Activated CD4-positive, alpha-beta T cell treated with anti-CD3 and anti-CD28 coated beads for 36 hours (primary cell): ENCODE data around the gene GLDN. TPM values are rescaled to one million over a fixed set of nuclear protein-coding genes. Genes with fewer than 3 reads are reported as not detected.

Experiments used
- ATAC-seq: fragments of 200-7000 bp; cut with Tn5 transposase; one replicate; pipeline ENCODE4 v1.10.0; 2021; ENCODE audit warnings: mild to moderate bottlenecking, moderate library complexity
- CTCF ChIA-PET: fragments of 350-600 bp; sonication (Branson Sonifier 250); formaldehyde crosslinking; loops from one replicate; lab custom pipeline; 2021; ENCODE audit warnings: antibody characterized with exemption; lab: Charles Lee
- POLR2A ChIA-PET: fragments of 350-600 bp; sonication (Branson Sonifier 250); formaldehyde crosslinking; loops from one replicate; lab custom pipeline; 2021; ENCODE audit warnings: antibody characterized with exemption, inconsistent platforms; lab: Charles Lee
- DNase-seq: peaks from one replicate; pipeline ENCODE4 v3.0.0-alpha.2; 2020
- H3K27ac Mint-ChIP-seq: one replicate; pipeline ENCODE4 v1.8.0; 2021; ENCODE audit warnings: mixed read lengths
- H3K27me3 Mint-ChIP-seq: one replicate; pipeline ENCODE4 v1.8.0; 2021; ENCODE audit warnings: mixed read lengths
- H3K36me3 Mint-ChIP-seq: one replicate; pipeline ENCODE4 v1.8.0; 2021; ENCODE audit warnings: low read depth, mixed read lengths
- H3K4me1 Mint-ChIP-seq: one replicate; pipeline ENCODE4 v1.8.0; 2021; ENCODE audit warnings: mixed read lengths
- H3K4me3 Mint-ChIP-seq: one replicate; pipeline ENCODE4 v1.8.0; 2021; ENCODE audit warnings: mild to moderate bottlenecking, moderate library complexity, mixed read lengths
- H3K9me3 Mint-ChIP-seq: one replicate; pipeline ENCODE4 v1.8.0; 2021; ENCODE audit warnings: low read depth, mixed read lengths
- intact Hi-C, 2 experiments: fragments of 100-400 bp; cut with DNase I in 1 of 2; cut with micrococcal nuclease in 1 of 2; formaldehyde crosslinking; loops; one replicate each; pipeline versions ENCODE4 v1.14.2 to v1.15.1; 2022 to 2024; cut with DNase I, micrococcal nuclease
- total RNA-seq, 2 experiments: library from RNA; stranded (reverse); gene quantifications; one replicate each; pipeline ENCODE4 v1.2.3, GENCODE V29; 2021

GLDN gene
- total RNA-seq, 2 experiments from 2014 or later, result not detected

DNA sequence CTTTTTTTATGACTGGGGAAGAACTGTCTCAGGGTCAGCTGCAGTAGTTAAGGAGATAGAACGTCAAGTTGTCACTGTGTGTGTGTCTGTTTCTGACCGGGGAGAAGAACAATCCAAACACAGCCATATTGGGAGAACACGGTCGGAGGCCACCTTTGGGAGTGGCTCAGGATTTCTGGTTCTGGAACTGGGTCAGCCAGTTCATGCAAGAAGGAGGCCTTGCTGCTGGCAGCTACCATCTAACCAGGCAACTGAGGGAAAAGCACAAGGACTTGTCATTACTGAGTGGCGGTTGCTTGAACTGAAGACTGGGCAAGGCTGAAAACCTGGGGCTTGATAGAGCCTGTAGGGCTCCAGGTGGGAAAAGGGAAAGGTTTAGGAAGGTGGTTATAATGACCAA is 24.6 kb downstream of the GLDN start:
- DNase-seq (no peak), ATAC-seq (no peak)
- no peak overlapping the region for H3K4me3 Mint-ChIP-seq
- no peaks in the 10 kb centered on the region for H3K4me1 Mint-ChIP-seq
- ChIA-PET POLR2A (no interaction called here), CTCF (interaction anchor here (1.3 kb wide), 1 partner anchor 203 kb away, joined by 4 read pairs; no protein-coding TSS in a partner anchor)
- no peaks in the 10 kb centered on the region for H3K36me3 Mint-ChIP-seq
- no peaks in the 10 kb centered on the region for H3K27me3 Mint-ChIP-seq
- intact Hi-C loops, result no loop called here
- no peak overlapping the region for H3K27ac Mint-ChIP-seq
- no peaks in the 10 kb centered on the region for H3K9me3 Mint-ChIP-seq

DNA sequence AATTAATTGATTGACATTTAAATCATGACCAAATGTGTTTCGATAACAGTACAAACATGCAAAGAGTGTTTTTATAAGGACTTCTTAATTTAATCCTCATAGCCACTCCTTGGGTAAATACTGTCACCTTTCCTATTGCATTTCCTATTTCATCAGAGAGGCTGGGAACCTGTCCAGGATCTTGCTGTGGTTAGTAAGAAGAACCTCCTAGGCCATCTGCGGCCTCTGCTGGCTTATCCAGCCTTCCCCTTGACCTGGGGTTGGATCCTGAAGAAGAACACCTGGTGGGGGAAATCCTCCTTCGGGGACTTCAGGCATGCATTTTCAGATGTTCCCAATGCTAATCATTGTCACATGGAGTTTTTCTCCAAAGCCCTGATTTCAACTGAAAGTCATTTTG is 25.5 kb downstream of the GLDN start:
- intact Hi-C loops, result no loop called here
- no peaks in the 10 kb centered on the region for H3K9me3 Mint-ChIP-seq
- ChIA-PET CTCF (no interaction called here), POLR2A (no interaction called here)
- H3K27ac Mint-ChIP-seq, result no peak overlapping the region
- ATAC-seq (no peak), DNase-seq (no peak)
- no peak overlapping the region for H3K4me3 Mint-ChIP-seq
- no peaks in the 10 kb centered on the region for H3K4me1 Mint-ChIP-seq
- H3K27me3 Mint-ChIP-seq, result no peaks in the 10 kb centered on the region
- no peaks in the 10 kb centered on the region for H3K36me3 Mint-ChIP-seq

DNA sequence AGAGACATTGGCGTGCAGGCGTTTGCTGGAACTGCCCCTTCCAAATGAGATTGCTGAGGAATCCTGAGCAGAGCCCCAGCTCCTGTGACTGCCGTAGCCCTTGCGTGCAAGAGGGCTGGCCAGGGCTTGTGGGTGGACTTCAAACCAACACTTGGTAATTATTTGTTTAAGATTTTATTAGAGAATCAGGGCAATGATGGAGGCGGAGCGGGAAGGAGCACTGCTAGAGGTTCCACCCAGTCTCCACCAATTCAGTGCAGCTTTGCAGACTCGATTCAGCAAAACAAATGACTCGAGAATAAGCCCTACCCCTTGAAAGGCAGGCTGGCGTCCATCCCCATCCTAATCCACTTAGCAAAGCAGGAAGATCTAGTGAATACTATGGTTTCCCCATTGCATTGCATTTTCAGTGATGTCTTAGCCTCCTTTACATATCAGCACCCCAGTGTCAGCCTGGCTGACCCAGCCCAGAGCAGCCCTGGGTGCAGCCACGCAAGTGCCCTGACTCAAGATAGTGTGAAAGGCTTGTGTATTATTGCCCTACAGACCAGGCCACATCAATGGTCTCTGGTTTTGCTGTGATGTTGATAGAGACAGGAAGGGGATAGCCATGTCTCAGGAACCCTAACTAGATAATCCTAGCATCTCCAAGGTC is 26.0 kb downstream of the GLDN start:
- CTCF ChIA-PET, result no interaction called here
- intact Hi-C loops, result no loop called here
- no peak for ATAC-seq
- no peak for DNase-seq
- H3K27ac Mint-ChIP-seq, result no peak overlapping the region
- H3K36me3 Mint-ChIP-seq, result no peaks in the 10 kb centered on the region
- no peaks in the 10 kb centered on the region for H3K4me1 Mint-ChIP-seq
- H3K9me3 Mint-ChIP-seq, result no peaks in the 10 kb centered on the region
- no peaks in the 10 kb centered on the region for H3K27me3 Mint-ChIP-seq
- POLR2A ChIA-PET, result no interaction called here
- no peak overlapping the region for H3K4me3 Mint-ChIP-seq

DNA sequence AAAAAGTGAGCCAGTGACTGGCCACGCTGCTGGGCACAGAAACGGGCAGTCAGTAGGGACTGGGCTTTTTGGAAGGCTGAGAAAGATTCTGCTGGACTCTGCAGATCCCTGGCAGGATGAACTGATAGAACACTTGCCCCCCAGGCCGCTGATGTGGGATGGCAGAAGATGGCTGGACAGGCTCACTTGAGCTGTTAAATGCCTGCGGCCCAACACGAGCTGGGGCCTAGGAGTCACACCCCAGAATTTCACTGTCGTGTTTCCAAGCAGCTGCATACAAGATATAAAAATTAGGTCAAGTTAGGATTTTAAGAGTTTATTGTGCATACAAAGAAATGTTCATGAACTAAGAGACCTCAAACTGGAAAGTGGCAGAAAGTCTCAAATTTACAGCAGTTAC is 26.9 kb downstream of the GLDN start:
- no peaks in the 10 kb centered on the region for H3K4me1 Mint-ChIP-seq
- no peak for ATAC-seq
- no peaks in the 10 kb centered on the region for H3K9me3 Mint-ChIP-seq
- CTCF ChIA-PET, result interaction anchor here (1.0 kb wide), 1 partner anchor 32 kb away, joined by 3 read pairs; no protein-coding TSS in a partner anchor
- no peaks in the 10 kb centered on the region for H3K36me3 Mint-ChIP-seq
- H3K4me3 Mint-ChIP-seq, result no peak overlapping the region
- no peak for DNase-seq
- intact Hi-C loops, result no loop called here
- POLR2A ChIA-PET, result no interaction called here
- no peak overlapping the region for H3K27ac Mint-ChIP-seq
- no peaks in the 10 kb centered on the region for H3K27me3 Mint-ChIP-seq

DNA sequence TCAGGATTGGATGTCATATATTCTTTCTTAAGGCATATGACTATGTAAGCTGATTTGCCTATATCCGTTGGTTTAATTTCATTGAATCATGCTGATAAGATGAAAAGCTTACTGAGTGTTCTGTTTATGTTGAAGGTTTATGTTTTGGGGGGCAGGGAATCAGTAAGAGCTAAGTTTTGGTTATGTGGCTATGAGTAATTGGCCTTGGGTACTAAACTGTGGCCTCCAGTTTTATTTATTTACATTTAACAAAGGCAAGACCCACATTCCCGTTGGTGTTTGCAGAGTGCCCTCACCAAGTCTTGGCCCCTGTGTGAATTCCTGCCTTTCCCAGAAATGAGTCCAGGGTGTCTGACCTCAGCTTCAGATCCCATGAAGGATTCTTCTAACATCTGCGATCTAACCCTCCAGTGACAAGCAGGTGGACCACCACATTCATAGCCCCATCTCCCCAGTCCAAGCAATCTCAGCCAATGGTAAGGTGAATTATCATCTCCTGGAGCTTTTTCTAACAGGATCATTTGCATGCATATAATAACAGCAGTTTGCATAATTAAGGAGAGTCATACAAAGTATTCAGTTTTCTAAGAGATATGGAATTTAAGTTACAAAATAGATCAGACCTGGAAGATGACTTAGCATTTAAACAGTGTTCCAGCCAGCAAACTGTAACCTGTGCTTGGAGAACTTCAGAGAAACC is 27.4 kb downstream of the GLDN start:
- H3K27ac Mint-ChIP-seq, result no peak overlapping the region
- intact Hi-C loops, result no loop called here
- no peaks in the 10 kb centered on the region for H3K4me1 Mint-ChIP-seq
- no peaks in the 10 kb centered on the region for H3K27me3 Mint-ChIP-seq
- no peaks in the 10 kb centered on the region for H3K36me3 Mint-ChIP-seq
- ATAC-seq (no peak), DNase-seq (no peak)
- H3K4me3 Mint-ChIP-seq, result no peak overlapping the region
- ChIA-PET POLR2A (no interaction called here), CTCF (interaction anchor here (1.0 to 1.5 kb wide), 2 partner anchors 11 to 31 kb away, joined by 3 to 8 read pairs; no protein-coding TSS in a partner anchor)
- H3K9me3 Mint-ChIP-seq, result no peaks in the 10 kb centered on the region

DNA sequence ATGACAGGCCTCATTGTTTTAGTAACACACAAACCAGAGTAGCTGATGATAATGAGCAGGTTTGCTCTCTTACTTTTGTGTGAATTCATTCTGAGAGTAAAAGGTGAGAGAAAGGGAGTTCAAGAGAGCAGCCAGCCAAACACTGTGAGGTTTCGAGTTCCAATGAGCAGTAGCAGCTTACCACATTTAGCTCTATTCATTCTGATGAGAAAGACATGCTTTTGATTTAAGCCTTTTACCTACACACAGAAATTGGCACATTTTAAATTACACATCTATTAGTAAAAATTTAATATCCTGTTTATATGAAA is 28.0 kb downstream of the GLDN start:
- H3K36me3 Mint-ChIP-seq, result no peaks in the 10 kb centered on the region
- no peaks in the 10 kb centered on the region for H3K9me3 Mint-ChIP-seq
- no peaks in the 10 kb centered on the region for H3K4me1 Mint-ChIP-seq
- H3K27me3 Mint-ChIP-seq, result no peaks in the 10 kb centered on the region
- H3K27ac Mint-ChIP-seq, result no peak overlapping the region
- H3K4me3 Mint-ChIP-seq, result no peak overlapping the region
- ChIA-PET POLR2A (no interaction called here), CTCF (interaction anchor here (1.0 to 1.5 kb wide), 2 partner anchors 11 to 31 kb away, joined by 3 to 8 read pairs; no protein-coding TSS in a partner anchor)
- ATAC-seq (no peak), DNase-seq (no peak)
- intact Hi-C loops, result no loop called here

DNA sequence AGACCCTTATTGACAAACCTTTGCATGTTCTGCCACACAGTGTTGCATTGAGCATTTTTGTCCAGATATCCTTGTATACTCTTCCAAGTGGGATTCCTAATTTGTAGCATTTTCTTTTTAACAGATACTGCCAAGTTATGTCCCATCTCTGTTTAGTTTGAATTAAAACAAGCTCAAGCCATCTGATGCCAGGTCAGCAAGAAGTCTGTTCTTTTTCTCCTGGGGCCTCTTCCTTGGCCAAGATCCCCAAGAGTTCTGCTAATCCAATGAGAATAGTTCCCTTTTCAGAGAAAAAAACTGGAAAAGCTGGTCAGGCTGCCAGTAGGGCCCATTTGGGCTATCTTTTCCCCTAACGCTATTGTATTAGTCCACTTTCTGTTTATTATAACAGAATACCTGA is 29.8 kb downstream of the GLDN start:
- no peak for DNase-seq
- H3K27me3 Mint-ChIP-seq, result no peaks in the 10 kb centered on the region
- intact Hi-C loops, result no loop called here
- no peaks in the 10 kb centered on the region for H3K9me3 Mint-ChIP-seq
- ChIA-PET CTCF (interaction anchor here (0.7 to 1.7 kb wide), 2 partner anchors 9 to 208 kb away, joined by 3 to 5 read pairs; no protein-coding TSS in a partner anchor), POLR2A (no interaction called here)
- H3K4me1 Mint-ChIP-seq, result no peaks in the 10 kb centered on the region
- ATAC-seq, result no peak
- H3K27ac Mint-ChIP-seq, result no peak overlapping the region
- H3K36me3 Mint-ChIP-seq, result no peaks in the 10 kb centered on the region
- no peak overlapping the region for H3K4me3 Mint-ChIP-seq

DNA sequence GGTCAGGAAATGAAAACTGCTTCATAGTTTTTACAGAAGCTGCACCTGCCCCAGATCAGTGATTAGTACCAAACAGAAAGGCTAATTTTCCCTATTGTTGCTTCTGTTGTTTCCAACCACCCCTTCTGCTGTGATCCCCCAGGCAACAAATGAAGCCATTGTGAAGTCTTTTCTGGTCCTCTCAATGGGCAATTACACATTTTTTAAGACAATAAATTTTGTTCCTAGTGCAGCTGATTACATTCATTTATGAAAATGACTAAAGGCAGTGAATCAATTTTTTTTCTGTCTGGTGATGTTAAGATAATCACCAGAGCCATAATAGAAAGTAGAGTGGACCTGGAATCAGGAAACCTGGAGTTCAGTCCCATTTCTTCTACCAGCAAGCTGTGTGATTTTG is 32.7 kb downstream of the GLDN start:
- Mint-ChIP-seq H3K27ac (no peak overlapping the region), H3K4me1 (no peaks in the 10 kb centered on the region), H3K9me3 (no peaks in the 10 kb centered on the region), H3K36me3 (no peaks in the 10 kb centered on the region), H3K27me3 (no peaks in the 10 kb centered on the region), H3K4me3 (no peak overlapping the region)
- ChIA-PET POLR2A (no interaction called here), CTCF (interaction anchor here (0.8 kb wide), 1 partner anchor 20 kb away, joined by 3 read pairs; no protein-coding TSS in a partner anchor)
- intact Hi-C loops, result no loop called here
- ATAC-seq (no peak), DNase-seq (no peak)

DNA sequence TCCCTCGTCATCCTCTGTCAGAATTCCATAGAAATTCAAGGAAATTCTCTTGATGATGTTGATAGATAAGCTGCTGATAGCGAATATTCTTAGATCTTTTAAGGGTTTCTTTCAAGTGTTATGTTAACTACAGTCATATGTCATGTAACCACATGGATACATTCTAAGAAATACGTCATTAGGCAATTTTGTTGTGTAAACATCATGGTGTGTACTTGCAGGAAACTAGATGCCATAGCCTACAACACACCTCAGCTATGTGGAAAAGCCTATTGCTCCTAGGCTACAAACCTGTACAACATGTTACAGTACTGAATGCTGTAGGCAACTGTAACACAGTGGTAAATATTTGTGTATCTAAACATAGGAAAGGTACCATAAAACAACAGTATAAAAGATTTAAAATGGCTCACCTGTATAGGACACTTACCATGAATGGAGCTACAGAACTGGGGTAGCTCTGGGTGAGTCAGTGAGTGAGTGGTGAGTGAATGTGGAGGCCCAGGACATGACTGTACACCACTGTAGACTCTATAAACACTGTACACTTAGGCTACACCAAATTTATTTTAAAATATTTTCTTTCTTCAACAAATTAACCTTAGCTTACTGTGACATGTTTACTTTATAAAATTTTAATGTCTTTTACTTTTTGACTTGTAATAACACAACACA is 34.6 kb downstream of the GLDN start:
- Mint-ChIP-seq H3K4me3 (no peak overlapping the region), H3K4me1 (no peaks in the 10 kb centered on the region), H3K27me3 (no peaks in the 10 kb centered on the region), H3K36me3 (no peaks in the 10 kb centered on the region), H3K9me3 (no peaks in the 10 kb centered on the region), H3K27ac (no peak overlapping the region)
- intact Hi-C loops, result no loop called here
- ATAC-seq (no peak), DNase-seq (no peak)
- CTCF ChIA-PET, result no interaction called here
- POLR2A ChIA-PET, result no interaction called here

DNA sequence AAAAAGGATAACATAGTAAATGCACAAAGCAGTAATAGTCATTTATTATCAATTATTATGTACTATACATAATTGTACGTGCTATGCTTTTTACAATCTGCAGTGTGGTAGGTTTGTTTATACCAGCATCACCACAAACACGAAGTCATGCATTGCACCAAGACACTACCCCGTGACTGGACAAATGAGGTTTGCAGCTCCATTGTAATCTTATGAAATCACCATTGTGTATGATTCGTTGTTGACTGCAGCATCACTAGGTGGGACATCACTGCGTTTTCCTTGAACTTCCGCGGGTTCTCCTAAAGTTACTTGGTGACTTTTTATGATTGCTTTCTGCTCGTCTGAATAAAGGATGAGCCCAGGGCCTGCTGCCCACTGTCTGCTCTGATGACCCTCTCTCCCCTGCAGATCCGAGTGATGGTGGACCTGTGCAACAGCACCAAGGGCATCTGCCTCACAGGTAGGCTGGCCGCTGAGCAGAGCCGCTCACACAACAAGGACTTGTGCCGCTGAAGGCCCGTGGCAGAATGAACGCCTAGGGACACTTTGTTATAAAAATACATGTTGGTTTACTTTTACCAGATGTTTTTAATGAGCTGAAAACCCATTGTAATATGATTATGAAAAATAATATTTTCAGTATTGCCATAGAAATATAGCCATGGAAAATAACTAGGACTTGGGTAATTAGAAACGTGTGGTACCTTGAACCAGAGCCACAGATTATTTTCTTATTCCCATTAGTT is 35.8 kb downstream of the GLDN start:
- ATAC-seq, result no peak
- no peak for DNase-seq
- ChIA-PET POLR2A (no interaction called here), CTCF (interaction anchor here (0.7 to 2.1 kb wide), 2 partner anchors 10 to 214 kb away, joined by 3 to 7 read pairs; no protein-coding TSS in a partner anchor)
- peaks cover 6% of the 10 kb centered on the region for H3K27me3 Mint-ChIP-seq
- no peak overlapping the region for H3K4me3 Mint-ChIP-seq
- no peaks in the 10 kb centered on the region for H3K9me3 Mint-ChIP-seq
- no peaks in the 10 kb centered on the region for H3K36me3 Mint-ChIP-seq
- no peak overlapping the region for H3K27ac Mint-ChIP-seq
- H3K4me1 Mint-ChIP-seq, result no peaks in the 10 kb centered on the region
- intact Hi-C loops, result no loop called here

DNA sequence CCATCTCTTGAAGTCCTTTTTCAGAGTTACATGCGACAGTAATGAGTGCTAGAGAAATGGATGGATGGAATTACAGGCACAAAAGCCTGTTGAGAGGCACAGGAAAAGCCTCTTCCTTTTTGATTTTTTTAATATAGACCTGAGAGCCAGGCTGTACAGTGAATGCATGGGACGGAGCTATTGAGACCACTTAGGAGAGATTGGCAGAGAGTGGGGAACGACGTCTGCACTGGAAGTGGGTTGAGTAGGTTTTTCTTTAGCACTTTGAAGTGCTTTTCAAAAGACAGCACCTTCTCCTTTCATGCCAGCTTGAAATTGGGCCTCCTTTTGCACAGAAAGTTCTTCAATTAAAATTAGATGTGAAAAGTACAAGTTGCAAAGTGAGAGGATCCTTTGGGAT is 37.0 kb downstream of the GLDN start:
- no peaks in the 10 kb centered on the region for H3K36me3 Mint-ChIP-seq
- intact Hi-C loops, result no loop called here
- no peaks in the 10 kb centered on the region for H3K4me1 Mint-ChIP-seq
- H3K27ac Mint-ChIP-seq, result no peak overlapping the region
- DNase-seq, result no peak
- ATAC-seq, result no peak
- ChIA-PET CTCF (interaction anchor here (2.1 kb wide), 1 partner anchor 215 kb away, joined by 7 read pairs; no protein-coding TSS in a partner anchor), POLR2A (no interaction called here)
- no peak overlapping the region for H3K4me3 Mint-ChIP-seq
- H3K27me3 Mint-ChIP-seq, result peaks cover 8% of the 10 kb centered on the region
- H3K9me3 Mint-ChIP-seq, result no peaks in the 10 kb centered on the region
